Neuronal stem cell (in vitro differentiated cells): ENCODE results near the gene MYL10.

Experiments
- DNase-seq: peaks from one replicate; pipeline ENCODE4 v3.0.0-alpha.2; 2013; ENCODE audit warnings: low spot score
- H2AFZ ChIP-seq: one replicate; pipeline ENCODE4 v1.6.1; 2013; ENCODE audit warnings: mild to moderate bottlenecking, low read length, inconsistent platforms
- H2AK5ac ChIP-seq: 2 replicates; pipeline ENCODE4 v1.6.1; 2013; ENCODE audit warnings: low read depth, mild to moderate bottlenecking, inconsistent platforms, low read length, moderate library complexity, mixed read lengths
- H2BK120ac ChIP-seq: 2 replicates; pipeline ENCODE4 v1.6.1; 2013; ENCODE audit warnings: low read depth, mild to moderate bottlenecking, inconsistent platforms, low read length, moderate library complexity, mixed read lengths
- H2BK12ac ChIP-seq: one replicate; pipeline ENCODE4 v1.6.1; 2013; ENCODE audit warnings: low read length, inconsistent platforms
- H2BK15ac ChIP-seq: 2 replicates; pipeline ENCODE4 v1.6.1; 2013; ENCODE audit warnings: mild to moderate bottlenecking, low read length, inconsistent platforms, mixed read lengths
- H2BK5ac ChIP-seq: one replicate; pipeline ENCODE4 v1.6.1; 2013; ENCODE audit warnings: inconsistent platforms, mild to moderate bottlenecking, low read length, moderate library complexity
- H3K14ac ChIP-seq: one replicate; pipeline ENCODE4 v1.6.1; 2013; ENCODE audit warnings: low read length, inconsistent platforms
- H3K18ac ChIP-seq: 2 replicates; pipeline ENCODE4 v1.6.1; 2013; ENCODE audit warnings: low read length, inconsistent platforms
- H3K23ac ChIP-seq: 2 replicates; pipeline ENCODE4 v1.6.1; 2013; ENCODE audit warnings: low read depth, mild to moderate bottlenecking, mixed read lengths, low read length, inconsistent platforms; ENCODE audit not compliant: poor library complexity
- H3K27ac ChIP-seq: replicated peaks from 3 replicates; pipeline ENCODE4 v1.5.1; 2013; ENCODE audit warnings: low read length, inconsistent platforms
- H3K27me3 ChIP-seq, 3 experiments: 2 replicates each; pipeline ENCODE4 v1.6.1; 2013; ENCODE audit warnings: low read length in 3 of 3, mild to moderate bottlenecking in 2 of 3, inconsistent platforms in 1 of 3, low read depth in 1 of 3, mixed read lengths in 1 of 3, moderate library complexity in 1 of 3; ENCODE audit not compliant: control insufficient read depth in 3 of 3, insufficient read depth in 3 of 3
- H3K36me3 ChIP-seq, 2 donors: replicated peaks in 1 of 2; 2 replicates each; pipeline ENCODE4 v1.6.1; 2013; ENCODE audit warnings: low read length in 2 of 2; ENCODE audit not compliant: control insufficient read depth in 2 of 2, insufficient read depth in 2 of 2
- H3K4ac ChIP-seq: 2 replicates; pipeline ENCODE4 v1.6.1; 2013; ENCODE audit warnings: inconsistent platforms, mild to moderate bottlenecking, low read length, moderate library complexity
- H3K4me1 ChIP-seq, 2 donors: 1 replicate in 1 of 2; 2 replicates in 1 of 2; pipeline ENCODE4 v1.6.1; 2013; ENCODE audit warnings: low read length in 2 of 2, low read depth in 1 of 2; ENCODE audit not compliant: control insufficient read depth in 2 of 2, insufficient read depth in 1 of 2
- H3K4me2 ChIP-seq: one replicate; pipeline ENCODE4 v1.6.1; 2013; ENCODE audit warnings: mild to moderate bottlenecking, low read length, inconsistent platforms; ENCODE audit not compliant: insufficient read depth, poor library complexity, severe bottlenecking
- H3K4me3 ChIP-seq, 2 donors: 2 replicates each; pipeline ENCODE4 v1.5.1; 2013; ENCODE audit warnings: low read length in 2 of 2, mild to moderate bottlenecking in 2 of 2, inconsistent platforms in 1 of 2, moderate library complexity in 1 of 2
- H3K79me1 ChIP-seq: one replicate; pipeline ENCODE4 v1.6.1; 2013; ENCODE audit warnings: low read depth, mild to moderate bottlenecking, inconsistent platforms, low read length, moderate library complexity
- H3K9ac ChIP-seq: one replicate; pipeline ENCODE4 v1.6.1; 2013; ENCODE audit warnings: mild to moderate bottlenecking, low read depth, low read length, inconsistent platforms; ENCODE audit not compliant: poor library complexity
- H3K9me3 ChIP-seq, 2 donors: replicated peaks in 1 of 2; 2 replicates each; pipeline versions ENCODE3 to v1.6.1; 2013; ENCODE audit warnings: low read length in 2 of 2, mild to moderate bottlenecking in 2 of 2, inconsistent platforms in 1 of 2, low read depth in 1 of 2, mixed read lengths in 1 of 2, moderate library complexity in 1 of 2; ENCODE audit not compliant: control insufficient read depth in 2 of 2, insufficient read depth in 1 of 2
- H4K8ac ChIP-seq: one replicate; pipeline ENCODE4 v1.6.1; 2013; ENCODE audit warnings: low read depth, mild to moderate bottlenecking, inconsistent platforms, low read length, moderate library complexity
- H4K91ac ChIP-seq: one replicate; pipeline ENCODE4 v1.6.1; 2013; ENCODE audit warnings: low read length, low read depth, mild to moderate bottlenecking, inconsistent platforms; ENCODE audit not compliant: poor library complexity
- WGBS, 2 donors: extraction: QIAGEN DNeasy Blood & Tissue Kit; methylation state at CpG; one replicate each; pipeline ENCODE4 v1.1.7; 2013; ENCODE audit warnings: missing lambda C conversion rate in 2 of 2, mixed read lengths in 1 of 2; ENCODE audit not compliant: insufficient read length in 2 of 2, insufficient replicate concordance in 1 of 2; ENCODE audit errors: extremely low coverage in 2 of 2; 5-methylcytosine and 5-hydroxymethylcytosine counted together

The MYL10 gene

DNA sequence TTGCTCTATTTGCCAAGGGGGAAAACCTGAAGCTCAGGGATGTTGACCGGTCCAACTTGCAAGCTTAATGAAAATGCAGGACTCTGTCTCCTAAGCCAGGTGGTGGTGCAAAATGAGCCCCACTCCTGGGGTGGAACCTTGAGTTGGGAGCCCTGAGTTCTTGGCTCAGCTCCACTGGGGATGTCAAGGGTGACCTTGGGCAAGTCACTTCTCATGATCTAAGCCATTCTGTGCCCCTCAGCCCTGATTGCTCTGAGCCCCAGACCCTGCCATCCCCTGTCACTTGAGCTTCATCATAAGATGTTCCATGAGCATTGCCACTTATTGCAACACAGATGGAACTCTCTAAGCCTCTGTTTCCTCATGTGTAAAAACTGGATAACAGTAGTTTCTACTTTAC is 33.9 kb downstream of the MYL10 start:
- no peak overlapping the region for H2BK120ac ChIP-seq
- H3K4me1 ChIP-seq, result no peaks in the 10 kb centered on the region
- H3K4me2 ChIP-seq, result no peak overlapping the region
- no peak overlapping the region for H3K27ac ChIP-seq
- H2BK15ac ChIP-seq, result no peak overlapping the region
- no peak overlapping the region for H3K4ac ChIP-seq
- H3K23ac ChIP-seq, result no peak overlapping the region
- H2AK5ac ChIP-seq, result no peak overlapping the region
- no peak overlapping the region for H3K14ac ChIP-seq
- H4K91ac ChIP-seq, result no peak overlapping the region
- H4K8ac ChIP-seq, result no peak overlapping the region
- no peaks in the 10 kb centered on the region for H3K9me3 ChIP-seq
- no peaks in the 10 kb centered on the region for H3K36me3 ChIP-seq
- no peak overlapping the region for H3K18ac ChIP-seq
- H2BK5ac ChIP-seq, result no peak overlapping the region
- WGBS, 2 donors, result no CpG with 5 or more reads among the region's 1 CpG
- H3K27me3 ChIP-seq, result peaks cover 0 to 3% (median 1%) of the 10 kb centered on the region in 3 experiments
- H2BK12ac ChIP-seq, result no peak overlapping the region
- no peak for DNase-seq
- H3K79me1 ChIP-seq, result no peaks in the 10 kb centered on the region
- no peak overlapping the region for H2AFZ ChIP-seq
- H3K9ac ChIP-seq, result no peak overlapping the region
- H3K4me3 ChIP-seq, result no peak overlapping the region

DNA sequence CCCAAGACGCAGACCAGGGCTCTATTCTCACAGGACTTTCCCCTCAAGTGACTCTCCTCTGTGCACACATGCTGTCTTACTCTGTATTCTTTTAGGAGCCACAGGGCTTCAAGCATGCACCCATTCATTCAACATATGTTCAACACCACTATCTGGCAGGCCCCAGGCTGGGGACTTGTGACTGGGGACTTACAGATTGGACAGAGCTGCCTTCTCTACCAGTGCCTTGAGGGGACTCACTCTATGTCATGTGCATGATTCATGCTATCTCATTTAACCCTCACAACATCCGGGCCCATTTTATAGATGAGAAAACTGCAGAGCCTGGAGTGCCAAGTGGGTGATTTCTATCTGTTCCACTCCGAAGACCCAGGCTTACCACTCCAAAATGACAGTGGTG is 34.3 kb downstream of the MYL10 start:
- Histone ChIP-seq H3K9me3 (no peaks in the 10 kb centered on the region), H3K4me1 (no peaks in the 10 kb centered on the region), H2AK5ac (no peak overlapping the region), H3K23ac (no peak overlapping the region), H3K27ac (no peak overlapping the region), H3K4ac (no peak overlapping the region), H2BK12ac (no peak overlapping the region), H3K27me3 (peaks cover 0 to 3% (median 1%) of the 10 kb centered on the region in 3 experiments), H2AFZ (no peak overlapping the region), H3K18ac (no peak overlapping the region), H3K4me2 (no peak overlapping the region), H3K36me3 (no peaks in the 10 kb centered on the region), H3K79me1 (no peaks in the 10 kb centered on the region), H3K9ac (no peak overlapping the region), H3K4me3 (no peak overlapping the region), H4K91ac (no peak overlapping the region), H3K14ac (no peak overlapping the region), H2BK15ac (no peak overlapping the region), H4K8ac (no peak overlapping the region), H2BK5ac (no peak overlapping the region), H2BK120ac (no peak overlapping the region)
- WGBS, 2 donors, result no CpG with 5 or more reads among the region's 3 CpGs
- DNase-seq, result no peak

DNA sequence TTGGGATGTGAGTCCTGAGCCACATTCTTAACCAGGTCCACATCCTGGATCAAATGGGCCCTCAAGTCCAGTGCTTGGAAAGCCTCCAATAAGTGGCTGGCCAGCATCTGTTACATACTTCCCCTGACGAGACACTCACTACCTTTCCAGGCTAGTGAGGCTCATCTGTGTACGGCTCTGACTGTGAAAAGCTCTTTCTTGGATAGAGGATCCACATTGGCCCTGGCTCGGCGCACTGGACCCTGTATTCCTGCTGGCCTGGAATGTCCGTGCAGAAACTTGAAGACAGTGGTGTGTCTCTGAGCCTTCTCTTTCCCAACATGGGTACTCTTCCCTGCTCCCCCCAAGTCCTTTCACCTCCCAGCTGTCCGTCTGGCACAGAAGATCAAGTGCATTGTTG is 35.5 kb downstream of the MYL10 start:
- H3K79me1 ChIP-seq, result no peaks in the 10 kb centered on the region
- no peak overlapping the region for H4K8ac ChIP-seq
- H3K14ac ChIP-seq, result no peak overlapping the region
- no CpG with 5 or more reads among the region's 6 CpGs for WGBS, 2 donors
- H3K4me1 ChIP-seq, result no peaks in the 10 kb centered on the region
- H3K9ac ChIP-seq, result no peak overlapping the region
- H3K36me3 ChIP-seq, result no peaks in the 10 kb centered on the region
- H2BK15ac ChIP-seq, result no peak overlapping the region
- no peaks in the 10 kb centered on the region for H3K9me3 ChIP-seq
- no peak overlapping the region for H3K27ac ChIP-seq
- H2AK5ac ChIP-seq, result no peak overlapping the region
- no peak overlapping the region for H2BK120ac ChIP-seq
- H4K91ac ChIP-seq, result no peak overlapping the region
- H3K4me3 ChIP-seq, result no peak overlapping the region
- no peak overlapping the region for H3K4ac ChIP-seq
- DNase-seq, result no peak
- no peak overlapping the region for H2AFZ ChIP-seq
- no peak overlapping the region for H2BK12ac ChIP-seq
- H3K18ac ChIP-seq, result no peak overlapping the region
- no peak overlapping the region for H3K23ac ChIP-seq
- H3K4me2 ChIP-seq, result no peak overlapping the region
- H3K27me3 ChIP-seq, result peaks cover 0 to 3% (median 1%) of the 10 kb centered on the region in 3 experiments
- no peak overlapping the region for H2BK5ac ChIP-seq

DNA sequence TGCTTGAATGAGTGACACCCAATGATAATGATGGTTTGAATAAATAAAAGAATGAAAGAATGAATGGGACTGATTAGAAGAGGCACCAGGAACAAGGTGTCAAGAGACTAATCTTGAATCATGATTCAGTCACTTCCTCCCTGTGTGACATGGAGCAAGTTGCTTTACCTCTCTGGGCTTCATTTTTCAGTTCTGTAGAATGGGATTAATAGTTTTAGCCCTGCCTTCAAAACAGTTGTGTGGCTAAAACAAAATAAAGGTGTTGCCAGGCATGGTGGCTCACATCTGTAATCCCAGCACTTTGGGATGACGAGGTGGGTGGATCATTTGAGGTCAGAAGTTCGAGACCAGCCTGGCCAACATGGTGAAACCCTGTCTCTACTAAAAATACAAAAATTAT is 37.6 kb downstream of the MYL10 start:
- H3K4me2 ChIP-seq, result no peak overlapping the region
- H3K4me1 ChIP-seq, result peaks cover 0 to 4% of the 10 kb centered on the region in 2 donors
- no peak overlapping the region for H3K4ac ChIP-seq
- H2BK5ac ChIP-seq, result no peak overlapping the region
- DNase-seq, result no peak
- peaks cover 0 to 3% (median 1%) of the 10 kb centered on the region in 3 experiments for H3K27me3 ChIP-seq
- no peak overlapping the region for H3K14ac ChIP-seq
- no peak overlapping the region for H3K18ac ChIP-seq
- H3K4me3 ChIP-seq, result no peak overlapping the region
- no peaks in the 10 kb centered on the region for H3K36me3 ChIP-seq
- H3K79me1 ChIP-seq, result no peaks in the 10 kb centered on the region
- no peak overlapping the region for H2BK15ac ChIP-seq
- H2BK120ac ChIP-seq, result no peak overlapping the region
- H2AK5ac ChIP-seq, result no peak overlapping the region
- H2BK12ac ChIP-seq, result no peak overlapping the region
- H2AFZ ChIP-seq, result no peak overlapping the region
- no CpG with 5 or more reads among the region's 2 CpGs for WGBS, 2 donors
- no peak overlapping the region for H3K9ac ChIP-seq
- H4K91ac ChIP-seq, result no peak overlapping the region
- no peak overlapping the region for H3K27ac ChIP-seq
- no peak overlapping the region for H3K23ac ChIP-seq
- no peak overlapping the region for H4K8ac ChIP-seq
- H3K9me3 ChIP-seq, result no peaks in the 10 kb centered on the region
